H9 (cell line): ENCODE measurements around the gene HLF. TPM values are rescaled to one million over a fixed set of nuclear protein-coding genes. Genes with fewer than 3 reads are reported as not detected.

ENCODE experiments used
- DNase-seq: peaks from one replicate; pipeline ENCODE4 v3.0.0-alpha.2; 2017
- H2AFZ ChIP-seq: one replicate; pipeline ENCODE4 v1.6.1; 2013; ENCODE audit warnings: mild to moderate bottlenecking, low read length, control low read depth, moderate library complexity
- H2AK5ac ChIP-seq: 2 replicates; pipeline ENCODE4 v1.6.1; 2013; ENCODE audit warnings: low read length, control low read depth, mixed read lengths; ENCODE audit not compliant: insufficient read length
- H2BK120ac ChIP-seq: one replicate; pipeline ENCODE4 v1.6.1; 2013; ENCODE audit warnings: low read depth, mild to moderate bottlenecking, low read length, control low read depth, inconsistent platforms; ENCODE audit not compliant: poor library complexity, severe bottlenecking
- H2BK12ac ChIP-seq: 2 replicates; pipeline ENCODE4 v1.6.1; 2013; ENCODE audit warnings: low read length, control low read depth, mixed read lengths, low read depth; ENCODE audit not compliant: insufficient read length
- H2BK15ac ChIP-seq: 2 replicates; pipeline ENCODE4 v1.6.1; 2013; ENCODE audit warnings: low read depth, low read length, control low read depth
- H2BK20ac ChIP-seq: one replicate; pipeline ENCODE4 v1.6.1; 2013; ENCODE audit warnings: low read depth, mild to moderate bottlenecking, low read length, control low read depth, inconsistent platforms; ENCODE audit not compliant: poor library complexity, severe bottlenecking
- H2BK5ac ChIP-seq: 2 replicates; pipeline ENCODE4 v1.6.1; 2013; ENCODE audit warnings: low read length, control low read depth, mixed read lengths; ENCODE audit not compliant: insufficient read length
- H3K14ac ChIP-seq: 2 replicates; pipeline ENCODE4 v1.6.1; 2013; ENCODE audit warnings: low read length, control low read depth; ENCODE audit not compliant: insufficient read depth
- H3K18ac ChIP-seq: 2 replicates; pipeline ENCODE4 v1.6.1; 2013; ENCODE audit warnings: low read depth, mild to moderate bottlenecking, mixed read lengths, low read length, control low read depth; ENCODE audit not compliant: insufficient read length
- H3K23ac ChIP-seq: 2 replicates; pipeline ENCODE4 v1.6.1; 2013; ENCODE audit warnings: low read length, control low read depth, mixed read lengths, low read depth; ENCODE audit not compliant: insufficient read length
- H3K23me2 ChIP-seq: 2 replicates; pipeline ENCODE4 v1.6.1; 2013; ENCODE audit warnings: low read depth, mild to moderate bottlenecking, mixed read lengths, low read length, control low read depth; ENCODE audit not compliant: insufficient read length, poor library complexity, severe bottlenecking
- H3K27ac ChIP-seq: 2 replicates; pipeline ENCODE4 v1.5.1; 2013; ENCODE audit warnings: low read length, control low read depth, mixed read lengths, low read depth; ENCODE audit not compliant: insufficient read length
- H3K27me3 ChIP-seq: 2 replicates; pipeline ENCODE4 v1.6.1; 2013; ENCODE audit warnings: low read length, control low read depth, inconsistent platforms; ENCODE audit not compliant: insufficient read depth
- H3K4ac ChIP-seq: 2 replicates; pipeline ENCODE4 v1.6.1; 2013; ENCODE audit warnings: low read depth, mild to moderate bottlenecking, control low read depth, inconsistent platforms, low read length, moderate library complexity
- H3K4me1 ChIP-seq: 2 replicates; pipeline ENCODE4 v1.6.1; 2013; ENCODE audit warnings: low read length, control low read depth, inconsistent platforms; ENCODE audit not compliant: insufficient read depth
- H3K4me2 ChIP-seq: 2 replicates; pipeline ENCODE4 v1.6.1; 2013; ENCODE audit warnings: low read length, control low read depth, mixed read lengths; ENCODE audit not compliant: insufficient read length, insufficient read depth
- H3K56ac ChIP-seq: 2 replicates; pipeline ENCODE4 v1.6.1; 2013; ENCODE audit warnings: low read depth, mild to moderate bottlenecking, mixed read lengths, low read length, control low read depth; ENCODE audit not compliant: insufficient read length
- H3K79me1 ChIP-seq: 2 replicates; pipeline ENCODE4 v1.6.1; 2013; ENCODE audit warnings: low read depth, mild to moderate bottlenecking, moderate library complexity, low read length, control low read depth, inconsistent platforms; ENCODE audit not compliant: insufficient read depth, poor library complexity, severe bottlenecking
- H3K79me2 ChIP-seq: 2 replicates; pipeline ENCODE4 v1.6.1; 2013; ENCODE audit warnings: low read length, control low read depth, inconsistent platforms; ENCODE audit not compliant: insufficient read depth
- H3K9ac ChIP-seq: 2 replicates; pipeline ENCODE4 v1.6.1; 2013; ENCODE audit warnings: low read length, control low read depth, mixed read lengths; ENCODE audit not compliant: insufficient read length; ENCODE audit errors: extremely low read depth
- H3K9me3 ChIP-seq: one replicate; pipeline ENCODE4 v1.6.1; 2013; ENCODE audit warnings: low read depth, low read length, inconsistent platforms; ENCODE audit not compliant: control insufficient read depth
- H3T11ph ChIP-seq: one replicate; pipeline ENCODE4 v1.6.1; 2013; ENCODE audit warnings: mild to moderate bottlenecking, low read length, control low read depth, inconsistent platforms
- H4K20me1 ChIP-seq: one replicate; pipeline ENCODE4 v1.6.1; 2013; ENCODE audit not compliant: control insufficient read depth, insufficient read length, insufficient read depth
- H4K5ac ChIP-seq: 2 replicates; pipeline ENCODE4 v1.6.1; 2013; ENCODE audit warnings: low read depth, mild to moderate bottlenecking, mixed read lengths, low read length, control low read depth; ENCODE audit not compliant: insufficient read length
- H4K8ac ChIP-seq: replicated peaks from 2 replicates; pipeline ENCODE4 v1.6.1; 2013; ENCODE audit warnings: low read length, control low read depth, mixed read lengths, low read depth; ENCODE audit not compliant: insufficient read length
- H4K91ac ChIP-seq: 2 replicates; pipeline ENCODE4 v1.6.1; 2013; ENCODE audit warnings: low read depth, mild to moderate bottlenecking, moderate library complexity, mixed read lengths, low read length, control low read depth; ENCODE audit not compliant: insufficient read length
- H3K27ac Mint-ChIP-seq, 3 experiments: 2 replicates in 2 of 3; 3 replicates in 1 of 3; pipeline ENCODE4 v1.8.0; 2020 to 2021; ENCODE audit warnings: mixed read lengths in 3 of 3, mild to moderate bottlenecking in 1 of 3, moderate library complexity in 1 of 3
- H3K27me3 Mint-ChIP-seq: 2 replicates; pipeline ENCODE4 v1.8.0; 2021; ENCODE audit warnings: low read depth, mild to moderate bottlenecking, moderate library complexity, mixed read lengths
- H3K36me3 Mint-ChIP-seq, 3 experiments: 2 replicates in 2 of 3; 3 replicates in 1 of 3; pipeline ENCODE4 v1.8.0; 2020 to 2021; ENCODE audit warnings: low read depth in 3 of 3, mixed read lengths in 3 of 3; ENCODE audit not compliant: insufficient read depth in 1 of 3
- H3K4me1 Mint-ChIP-seq, 2 experiments: 2 replicates each; pipeline ENCODE4 v1.8.0; 2020; ENCODE audit warnings: mixed read lengths in 2 of 2
- H3K4me3 Mint-ChIP-seq, 2 experiments: 2 replicates in 1 of 2; 3 replicates in 1 of 2; pipeline ENCODE4 v1.8.0; 2020 to 2021; ENCODE audit warnings: mild to moderate bottlenecking in 2 of 2, mixed read lengths in 2 of 2, moderate library complexity in 1 of 2
- H3K9me3 Mint-ChIP-seq, 2 experiments: 2 replicates in 1 of 2; 3 replicates in 1 of 2; pipeline ENCODE4 v1.8.0; 2020; ENCODE audit warnings: mild to moderate bottlenecking in 2 of 2, mixed read lengths in 2 of 2, moderate library complexity in 1 of 2
- WGBS: extraction: QIAGEN DNeasy Blood & Tissue Kit; methylation state at CpG from one replicate; pipeline ENCODE4 v1.1.7; 2013; ENCODE audit warnings: missing lambda C conversion rate, low lambda C conversion rate, mixed read lengths; ENCODE audit not compliant: insufficient read length; ENCODE audit errors: extremely low coverage; 5-methylcytosine and 5-hydroxymethylcytosine counted together
- total RNA-seq: library from RNA; stranded (reverse); gene quantifications from 2 replicates; pipeline ENCODE4 v1.2.1, GENCODE V29; 2021
- TF ChIP-seq, protein P1 (sequence below): fragments of 200-600 bp; sonication (generic); conservative IDR thresholded peaks from 3 replicates; pipeline ENCODE4 v1.8.0; 2021; ENCODE audit warnings: antibody characterized with exemption, mild to moderate bottlenecking

Gene HLF
- total RNA-seq, 1 experiment from 2014 or later, result 0.17 TPM

DNA sequence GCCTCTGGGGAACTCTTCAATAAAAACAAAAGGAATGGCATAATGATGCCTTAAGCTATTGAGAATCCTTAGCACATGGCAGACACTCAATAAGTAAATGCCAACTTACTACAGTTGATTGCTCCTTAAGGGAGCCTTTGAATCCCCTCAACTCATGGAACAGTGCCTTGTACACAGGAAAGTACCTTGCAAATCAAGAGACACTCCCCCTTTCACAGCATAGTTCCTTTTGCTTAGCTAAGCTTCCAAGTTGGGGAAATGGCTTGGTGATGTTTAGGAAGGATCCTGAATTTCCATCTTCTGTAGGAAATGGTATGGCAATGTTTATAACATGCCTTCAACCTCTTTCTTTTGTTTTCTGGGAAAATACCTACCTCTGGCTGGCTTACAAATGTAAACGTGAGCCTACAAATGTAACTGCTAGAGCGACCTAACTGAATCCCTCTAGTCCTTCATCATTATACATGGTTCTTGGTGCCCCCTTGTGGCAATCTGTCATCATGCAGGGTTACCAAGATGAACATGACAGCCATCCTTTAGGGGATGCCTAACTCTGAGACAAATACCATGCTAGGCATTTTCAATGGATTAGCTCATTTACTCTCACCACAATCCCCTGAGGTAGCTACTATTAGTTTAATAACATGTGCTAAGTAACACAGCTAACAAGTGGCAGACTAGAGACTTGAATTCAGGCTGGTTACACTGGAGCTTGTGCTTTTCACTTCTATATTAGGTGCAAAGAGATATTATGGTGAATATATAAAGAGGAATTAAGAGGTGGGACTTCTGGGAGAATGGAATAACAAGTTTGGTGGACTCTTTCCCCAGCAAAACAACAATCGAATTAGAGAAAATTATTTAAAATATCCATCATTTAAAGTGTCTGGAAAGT is 91.9 kb downstream of the HLF start:
- Histone ChIP-seq H3K18ac (no peak overlapping the region), H3K27ac (no peak overlapping the region), H2BK12ac (no peak overlapping the region), H3K9me3 (no peaks in the 10 kb centered on the region), H4K5ac (no peak overlapping the region), H2BK120ac (no peak overlapping the region), H3T11ph (no peak overlapping the region), H2AFZ (no peak overlapping the region), H3K4me2 (no peak overlapping the region), H2AK5ac (no peak overlapping the region), H3K56ac (no peak overlapping the region), H3K23ac (no peak overlapping the region), H3K14ac (no peak overlapping the region), H3K23me2 (no peaks in the 10 kb centered on the region), H4K20me1 (no peaks in the 10 kb centered on the region), H3K79me2 (no peaks in the 10 kb centered on the region), H4K91ac (no peak overlapping the region), H3K4ac (no peak overlapping the region), H3K9ac (no peak overlapping the region), H3K4me1 (no peaks in the 10 kb centered on the region), H2BK20ac (no peak overlapping the region), H4K8ac (no peak overlapping the region), H3K79me1 (no peaks in the 10 kb centered on the region), H3K27me3 (no peaks in the 10 kb centered on the region), H2BK15ac (no peak overlapping the region), H2BK5ac (no peak overlapping the region)
- H3K4me1 Mint-ChIP-seq, result peaks cover 5 to 6% of the 10 kb centered on the region in 2 experiments
- H3K27me3 Mint-ChIP-seq, result no peaks in the 10 kb centered on the region
- TF ChIP-seq, protein P1, sequence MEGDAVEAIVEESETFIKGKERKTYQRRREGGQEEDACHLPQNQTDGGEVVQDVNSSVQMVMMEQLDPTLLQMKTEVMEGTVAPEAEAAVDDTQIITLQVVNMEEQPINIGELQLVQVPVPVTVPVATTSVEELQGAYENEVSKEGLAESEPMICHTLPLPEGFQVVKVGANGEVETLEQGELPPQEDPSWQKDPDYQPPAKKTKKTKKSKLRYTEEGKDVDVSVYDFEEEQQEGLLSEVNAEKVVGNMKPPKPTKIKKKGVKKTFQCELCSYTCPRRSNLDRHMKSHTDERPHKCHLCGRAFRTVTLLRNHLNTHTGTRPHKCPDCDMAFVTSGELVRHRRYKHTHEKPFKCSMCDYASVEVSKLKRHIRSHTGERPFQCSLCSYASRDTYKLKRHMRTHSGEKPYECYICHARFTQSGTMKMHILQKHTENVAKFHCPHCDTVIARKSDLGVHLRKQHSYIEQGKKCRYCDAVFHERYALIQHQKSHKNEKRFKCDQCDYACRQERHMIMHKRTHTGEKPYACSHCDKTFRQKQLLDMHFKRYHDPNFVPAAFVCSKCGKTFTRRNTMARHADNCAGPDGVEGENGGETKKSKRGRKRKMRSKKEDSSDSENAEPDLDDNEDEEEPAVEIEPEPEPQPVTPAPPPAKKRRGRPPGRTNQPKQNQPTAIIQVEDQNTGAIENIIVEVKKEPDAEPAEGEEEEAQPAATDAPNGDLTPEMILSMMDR, result peak; percentile 88
- no peak overlapping the region for H3K27ac Mint-ChIP-seq
- peak; percentile 89 for DNase-seq
- H3K9me3 Mint-ChIP-seq, result peaks cover 12 to 13% of the 10 kb centered on the region in 2 experiments
- peaks cover 0 to 10% (median 0%) of the 10 kb centered on the region in 3 experiments; a peak in 3 of 7 replicates for H3K36me3 Mint-ChIP-seq
- WGBS, result no CpG with 5 or more reads among the region's 3 CpGs
- H3K4me3 Mint-ChIP-seq, result no peak overlapping the region
